ENCODE results near the gene PLAC8L1.

DNA sequence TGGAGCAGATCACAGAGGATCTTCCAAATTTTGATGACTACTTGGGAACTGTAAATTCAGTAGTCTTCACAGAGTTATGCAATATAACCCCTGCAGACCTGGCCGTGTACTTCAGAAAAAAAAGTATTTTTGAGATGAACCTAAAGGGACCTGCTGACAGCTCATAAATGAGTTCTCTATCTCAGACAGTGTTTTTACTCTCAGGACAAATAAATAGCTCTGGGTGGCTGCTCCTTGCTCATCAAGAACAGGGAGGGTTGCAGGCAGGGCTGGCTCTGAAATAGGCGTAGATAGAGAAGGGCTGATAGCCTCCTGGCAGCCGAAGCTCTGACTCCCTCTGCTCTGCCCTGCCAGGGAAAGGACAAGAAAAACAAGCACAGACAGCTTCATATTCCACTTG, 64.8 kb downstream of the PLAC8L1 start:
- TF ChIP-seq, protein P1, sequence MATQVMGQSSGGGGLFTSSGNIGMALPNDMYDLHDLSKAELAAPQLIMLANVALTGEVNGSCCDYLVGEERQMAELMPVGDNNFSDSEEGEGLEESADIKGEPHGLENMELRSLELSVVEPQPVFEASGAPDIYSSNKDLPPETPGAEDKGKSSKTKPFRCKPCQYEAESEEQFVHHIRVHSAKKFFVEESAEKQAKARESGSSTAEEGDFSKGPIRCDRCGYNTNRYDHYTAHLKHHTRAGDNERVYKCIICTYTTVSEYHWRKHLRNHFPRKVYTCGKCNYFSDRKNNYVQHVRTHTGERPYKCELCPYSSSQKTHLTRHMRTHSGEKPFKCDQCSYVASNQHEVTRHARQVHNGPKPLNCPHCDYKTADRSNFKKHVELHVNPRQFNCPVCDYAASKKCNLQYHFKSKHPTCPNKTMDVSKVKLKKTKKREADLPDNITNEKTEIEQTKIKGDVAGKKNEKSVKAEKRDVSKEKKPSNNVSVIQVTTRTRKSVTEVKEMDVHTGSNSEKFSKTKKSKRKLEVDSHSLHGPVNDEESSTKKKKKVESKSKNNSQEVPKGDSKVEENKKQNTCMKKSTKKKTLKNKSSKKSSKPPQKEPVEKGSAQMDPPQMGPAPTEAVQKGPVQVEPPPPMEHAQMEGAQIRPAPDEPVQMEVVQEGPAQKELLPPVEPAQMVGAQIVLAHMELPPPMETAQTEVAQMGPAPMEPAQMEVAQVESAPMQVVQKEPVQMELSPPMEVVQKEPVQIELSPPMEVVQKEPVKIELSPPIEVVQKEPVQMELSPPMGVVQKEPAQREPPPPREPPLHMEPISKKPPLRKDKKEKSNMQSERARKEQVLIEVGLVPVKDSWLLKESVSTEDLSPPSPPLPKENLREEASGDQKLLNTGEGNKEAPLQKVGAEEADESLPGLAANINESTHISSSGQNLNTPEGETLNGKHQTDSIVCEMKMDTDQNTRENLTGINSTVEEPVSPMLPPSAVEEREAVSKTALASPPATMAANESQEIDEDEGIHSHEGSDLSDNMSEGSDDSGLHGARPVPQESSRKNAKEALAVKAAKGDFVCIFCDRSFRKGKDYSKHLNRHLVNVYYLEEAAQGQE (IDR thresholded peaks at IDR 0.05; ENCODE audit: low read depth, low read length) = no peak
- TF ChIP-seq, protein P2, sequence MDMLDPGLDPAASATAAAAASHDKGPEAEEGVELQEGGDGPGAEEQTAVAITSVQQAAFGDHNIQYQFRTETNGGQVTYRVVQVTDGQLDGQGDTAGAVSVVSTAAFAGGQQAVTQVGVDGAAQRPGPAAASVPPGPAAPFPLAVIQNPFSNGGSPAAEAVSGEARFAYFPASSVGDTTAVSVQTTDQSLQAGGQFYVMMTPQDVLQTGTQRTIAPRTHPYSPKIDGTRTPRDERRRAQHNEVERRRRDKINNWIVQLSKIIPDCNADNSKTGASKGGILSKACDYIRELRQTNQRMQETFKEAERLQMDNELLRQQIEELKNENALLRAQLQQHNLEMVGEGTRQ (IDR thresholded peaks at IDR 0.05; ENCODE audit: borderline replicate concordance, low read depth, low read length) = no peak
- TF ChIP-seq, protein P3, sequence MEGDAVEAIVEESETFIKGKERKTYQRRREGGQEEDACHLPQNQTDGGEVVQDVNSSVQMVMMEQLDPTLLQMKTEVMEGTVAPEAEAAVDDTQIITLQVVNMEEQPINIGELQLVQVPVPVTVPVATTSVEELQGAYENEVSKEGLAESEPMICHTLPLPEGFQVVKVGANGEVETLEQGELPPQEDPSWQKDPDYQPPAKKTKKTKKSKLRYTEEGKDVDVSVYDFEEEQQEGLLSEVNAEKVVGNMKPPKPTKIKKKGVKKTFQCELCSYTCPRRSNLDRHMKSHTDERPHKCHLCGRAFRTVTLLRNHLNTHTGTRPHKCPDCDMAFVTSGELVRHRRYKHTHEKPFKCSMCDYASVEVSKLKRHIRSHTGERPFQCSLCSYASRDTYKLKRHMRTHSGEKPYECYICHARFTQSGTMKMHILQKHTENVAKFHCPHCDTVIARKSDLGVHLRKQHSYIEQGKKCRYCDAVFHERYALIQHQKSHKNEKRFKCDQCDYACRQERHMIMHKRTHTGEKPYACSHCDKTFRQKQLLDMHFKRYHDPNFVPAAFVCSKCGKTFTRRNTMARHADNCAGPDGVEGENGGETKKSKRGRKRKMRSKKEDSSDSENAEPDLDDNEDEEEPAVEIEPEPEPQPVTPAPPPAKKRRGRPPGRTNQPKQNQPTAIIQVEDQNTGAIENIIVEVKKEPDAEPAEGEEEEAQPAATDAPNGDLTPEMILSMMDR (IDR thresholded peaks at IDR 0.05) = no peak
- TF ChIP-seq MEF2A (IDR thresholded peaks at IDR 0.05; ENCODE audit: borderline replicate concordance, low read depth) (no peak), YY1 (IDR thresholded peaks at IDR 0.05; ENCODE audit: low read depth) (no peak), POLR2AphosphoS5 (IDR thresholded peaks at IDR 0.05; ENCODE audit: low read depth, low read length) (no peak), EP300 (IDR thresholded peaks at IDR 0.05; ENCODE audit: borderline replicate concordance in 1 of 2, low read depth in 1 of 2, low read length in 1 of 2) (no peak)

Measured in SK-N-SH (cell line).